GM12873 (cell line): ENCODE measurements around the gene GLB1L.
A peak's percentile ranks its signal among the peaks of the same experiment; 100 is the strongest.

Experiments used
- TF ChIP-seq, protein P1 (sequence below): IDR thresholded peaks from 2 replicates; pipeline ENCODE4 v1.5.1; 2012; ENCODE audit warnings: low read depth, mild to moderate bottlenecking, moderate library complexity, low read length, control low read depth; ENCODE audit not compliant: insufficient read depth; ENCODE audit errors: missing control alignments

GLB1L gene

DNA sequence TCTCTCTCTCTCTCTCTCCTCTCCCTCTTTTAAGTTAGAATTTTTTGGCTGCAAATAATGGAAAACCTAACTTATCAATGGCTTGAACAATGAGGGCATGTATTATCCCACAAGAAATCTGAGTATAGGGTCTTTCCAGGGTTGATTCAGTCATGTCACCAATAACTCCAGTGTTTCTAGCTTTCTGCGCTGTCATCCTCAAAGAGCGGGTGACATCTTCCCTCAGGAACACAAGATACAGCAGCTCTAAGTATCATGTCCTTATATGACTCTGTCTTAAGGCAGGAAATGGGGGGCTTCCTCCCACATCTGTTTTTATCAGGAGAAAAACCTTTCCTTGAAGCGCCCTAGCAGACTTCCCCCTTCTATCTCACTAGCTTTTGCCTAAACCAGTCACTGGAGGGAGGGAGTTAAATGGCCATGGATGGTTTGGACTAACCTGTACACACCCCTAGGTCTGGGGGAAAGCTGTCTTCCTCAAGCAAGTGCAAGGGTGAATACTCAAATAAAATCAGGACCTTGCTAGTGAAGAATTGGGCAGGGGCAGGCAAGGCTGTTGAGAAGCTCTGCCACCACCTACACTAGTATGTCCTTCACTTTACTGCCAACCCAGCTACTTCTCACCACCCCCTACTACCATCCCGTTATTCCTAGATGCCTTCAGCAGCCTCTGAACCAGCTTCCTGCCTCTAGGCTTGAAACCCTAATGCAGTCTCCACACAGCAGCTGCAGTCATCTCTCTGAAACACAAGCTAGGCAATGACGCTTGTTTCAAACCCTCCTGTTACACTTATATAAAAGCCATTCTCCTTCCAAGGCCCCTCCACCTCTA lies 16.0 kb upstream of the GLB1L start:
- TF ChIP-seq, protein P1, sequence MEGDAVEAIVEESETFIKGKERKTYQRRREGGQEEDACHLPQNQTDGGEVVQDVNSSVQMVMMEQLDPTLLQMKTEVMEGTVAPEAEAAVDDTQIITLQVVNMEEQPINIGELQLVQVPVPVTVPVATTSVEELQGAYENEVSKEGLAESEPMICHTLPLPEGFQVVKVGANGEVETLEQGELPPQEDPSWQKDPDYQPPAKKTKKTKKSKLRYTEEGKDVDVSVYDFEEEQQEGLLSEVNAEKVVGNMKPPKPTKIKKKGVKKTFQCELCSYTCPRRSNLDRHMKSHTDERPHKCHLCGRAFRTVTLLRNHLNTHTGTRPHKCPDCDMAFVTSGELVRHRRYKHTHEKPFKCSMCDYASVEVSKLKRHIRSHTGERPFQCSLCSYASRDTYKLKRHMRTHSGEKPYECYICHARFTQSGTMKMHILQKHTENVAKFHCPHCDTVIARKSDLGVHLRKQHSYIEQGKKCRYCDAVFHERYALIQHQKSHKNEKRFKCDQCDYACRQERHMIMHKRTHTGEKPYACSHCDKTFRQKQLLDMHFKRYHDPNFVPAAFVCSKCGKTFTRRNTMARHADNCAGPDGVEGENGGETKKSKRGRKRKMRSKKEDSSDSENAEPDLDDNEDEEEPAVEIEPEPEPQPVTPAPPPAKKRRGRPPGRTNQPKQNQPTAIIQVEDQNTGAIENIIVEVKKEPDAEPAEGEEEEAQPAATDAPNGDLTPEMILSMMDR, result no peak

DNA sequence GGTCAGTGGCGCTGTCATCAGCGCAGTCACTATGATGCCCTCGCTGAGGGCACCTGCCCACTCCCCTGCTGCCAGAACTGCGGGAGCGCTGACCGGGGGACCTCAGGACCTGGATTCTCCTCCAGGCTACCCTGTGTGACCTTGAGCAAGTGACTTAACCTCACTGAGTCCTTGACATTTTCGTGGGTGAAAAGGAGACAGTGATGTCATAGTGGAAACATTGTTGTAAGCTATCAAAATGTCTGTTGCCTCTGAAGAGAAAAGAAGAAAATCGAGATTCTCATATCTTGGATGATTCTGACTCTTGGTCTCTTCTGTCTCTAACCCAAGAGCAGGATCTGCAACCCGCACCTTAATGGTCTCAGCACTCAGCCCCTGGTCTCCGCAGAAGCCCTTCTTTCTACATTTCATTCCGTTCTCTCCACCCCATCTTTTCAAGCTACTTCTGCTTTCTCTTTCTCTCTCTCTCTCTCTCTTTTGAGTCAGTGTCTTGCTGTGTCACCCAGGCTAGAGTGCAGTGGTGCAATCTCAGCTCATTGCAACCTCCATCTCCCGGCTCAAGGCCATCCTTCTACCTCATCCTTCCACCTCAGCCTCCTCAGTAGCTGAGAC lies 9.5 kb upstream of the GLB1L start:
- TF ChIP-seq, protein P1, result no peak

DNA sequence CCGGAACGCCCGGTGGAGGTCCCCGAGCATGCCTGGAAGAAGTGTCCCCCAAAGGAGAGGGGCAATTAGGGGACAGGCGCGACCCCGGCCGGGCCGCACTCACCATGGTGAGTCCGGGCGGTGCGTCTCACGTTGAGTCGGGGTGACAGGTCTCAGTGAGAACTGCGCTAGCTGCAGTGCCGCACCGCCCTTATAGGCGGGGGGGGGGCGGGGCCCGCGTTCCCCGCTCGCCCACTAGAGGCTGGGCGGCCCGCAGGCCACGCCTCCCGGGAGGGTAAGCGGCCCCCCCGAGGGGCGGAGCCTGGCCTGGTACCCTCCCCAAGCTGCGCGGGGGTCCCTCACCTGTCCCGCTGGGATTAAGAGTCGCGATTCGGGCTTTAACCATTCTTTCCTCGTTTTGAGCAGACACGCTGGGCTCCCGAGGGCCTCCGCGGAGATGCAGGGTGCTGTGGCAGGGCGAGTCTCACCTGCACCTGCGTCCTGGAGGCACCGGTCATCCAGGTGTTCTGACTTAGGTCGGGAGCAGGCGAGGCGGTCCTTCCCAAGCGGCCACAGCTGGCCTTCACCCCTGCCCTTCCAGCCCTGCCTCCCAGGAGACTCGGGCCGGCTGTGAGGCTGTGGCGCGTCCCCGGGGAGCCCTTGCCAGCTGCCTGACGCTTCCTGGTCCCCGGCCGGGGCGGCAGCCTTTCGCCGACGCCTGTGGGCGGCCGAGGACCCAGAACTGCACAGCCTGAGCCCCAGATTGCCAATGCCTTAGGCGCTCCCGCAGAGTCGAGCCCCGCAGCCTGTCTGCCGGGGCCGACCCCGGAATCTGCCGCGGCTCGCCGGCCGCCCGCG lies 8.7 kb upstream of the GLB1L start, which contains the start of gene TUBA4A:
Gene TUBA4A, minus strand, starts transcription at position 166 of the 837 bp plus-strand sequence. Its CDS starts 60 bp downstream, at position 106.
- TF ChIP-seq, protein P1, result peak; percentile 8

DNA sequence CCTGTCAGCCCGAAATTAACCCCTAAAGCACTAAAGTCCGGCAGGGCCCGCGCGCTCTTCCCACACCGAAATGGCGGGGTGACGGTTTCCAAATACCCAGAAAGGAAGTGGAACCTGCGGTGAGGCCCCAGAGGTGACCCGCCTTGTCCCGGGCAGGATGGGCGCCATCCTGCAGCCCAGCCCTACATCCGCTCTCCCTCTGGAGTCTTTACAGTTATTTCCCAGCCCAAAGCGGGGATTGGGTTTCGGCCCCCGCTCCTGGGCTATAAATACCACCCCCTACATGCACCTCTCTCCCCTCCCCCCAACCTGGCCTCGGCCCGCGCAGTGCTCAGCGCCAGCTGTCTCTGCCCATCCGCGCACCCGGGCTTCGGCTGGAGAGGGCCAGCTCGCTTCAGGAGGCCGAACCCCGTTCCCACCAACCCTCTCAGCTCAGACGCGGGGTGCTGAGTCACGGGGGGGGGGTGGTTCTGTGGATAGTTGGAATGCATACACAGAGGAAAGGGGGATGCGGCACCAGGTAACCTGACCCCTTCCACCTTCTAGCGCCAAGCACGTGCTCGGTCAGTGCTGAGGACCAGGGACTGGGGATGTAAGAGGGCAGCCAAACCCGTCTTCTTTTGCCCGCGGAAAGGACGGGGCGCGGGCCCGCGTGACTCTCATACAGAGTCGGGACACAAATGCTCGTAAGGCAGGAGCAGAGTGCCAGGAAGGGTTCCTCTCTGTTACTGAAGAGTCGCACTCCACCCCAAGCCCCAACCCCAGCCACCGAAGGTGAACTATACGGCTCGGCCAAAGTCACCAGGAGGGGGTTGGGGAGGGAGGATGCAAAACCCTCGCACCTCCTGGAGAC lies 7.9 kb upstream of the GLB1L start, which contains the start of gene TUBA4B:
Gene TUBA4B, plus strand, starts transcription at position 344 of the 853 bp plus-strand sequence. Its CDS starts 165 bp downstream, at position 509.
- TF ChIP-seq, protein P1, result no peak

DNA sequence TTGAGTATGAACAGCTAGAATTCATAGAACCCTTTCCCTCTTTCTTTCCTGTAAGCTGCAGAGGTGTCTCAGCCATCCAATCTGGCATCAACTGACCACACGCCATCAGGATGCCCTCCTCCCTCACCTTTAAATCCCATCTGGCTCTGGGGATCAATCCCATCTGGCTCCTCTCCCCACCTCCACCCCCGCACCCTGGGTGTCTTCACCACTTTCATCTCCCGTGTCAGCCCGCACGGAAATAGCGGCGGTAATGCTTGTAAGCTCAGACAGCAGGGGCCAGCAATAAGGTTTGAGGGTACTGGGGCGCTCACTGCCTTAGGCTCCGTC lies 7.3 kb upstream of the GLB1L start:
- TF ChIP-seq, protein P1, result no peak

DNA sequence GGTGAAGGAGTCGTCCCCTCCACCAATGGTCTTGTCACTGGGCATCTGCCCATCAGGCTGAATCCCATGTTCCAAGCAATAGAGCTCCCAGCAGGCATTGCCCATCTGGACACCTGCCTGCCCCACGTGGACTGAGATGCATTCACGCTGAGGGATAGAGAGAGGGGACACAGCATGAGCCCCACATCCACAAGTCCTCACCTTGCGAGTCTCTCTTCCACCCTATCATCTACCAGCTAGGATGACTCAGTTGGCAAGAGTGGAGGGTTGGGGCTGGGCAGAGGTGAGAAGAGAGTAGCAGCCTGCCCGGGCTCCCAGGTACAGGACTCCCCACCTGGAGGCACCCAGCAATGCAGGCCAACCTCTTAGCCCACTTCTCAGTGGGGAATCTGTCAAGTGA lies 6.8 kb upstream of the GLB1L start:
- TF ChIP-seq, protein P1, result no peak

DNA sequence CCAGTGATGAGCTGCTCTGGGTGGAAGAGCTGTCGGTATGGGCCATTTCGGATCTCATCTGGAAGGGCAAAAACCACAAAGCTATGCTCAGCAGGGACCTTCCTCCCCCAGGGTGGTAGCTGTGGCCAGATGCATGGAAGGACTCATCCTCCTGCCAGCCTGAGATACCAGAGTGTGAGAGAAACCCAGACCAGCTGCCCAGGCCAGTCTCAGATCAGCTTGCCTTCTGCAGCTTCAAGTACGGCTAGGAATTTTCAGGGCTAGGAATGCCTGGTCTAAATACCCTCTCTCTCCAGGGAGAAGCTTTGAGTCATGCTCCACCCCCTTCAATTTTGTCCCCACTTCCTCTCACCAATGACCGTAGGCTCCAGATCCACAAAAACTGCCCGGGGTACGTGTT lies 6.4 kb upstream of the GLB1L start:
- TF ChIP-seq, protein P1, result no peak
